GM12892 (cell line): ENCODE measurements around the gene PLD6.

Source experiments
- DNase-seq: peaks from one replicate; pipeline ENCODE4 v3.0.0; 2011; ENCODE audit not compliant: insufficient read length
- FAIRE-seq: peaks from 2 replicates; lab custom pipeline; 2011; peaks lifted over from hg19 to GRCh38; lab: Jason Lieb, UNC
- POLR2A ChIP-seq: IDR thresholded peaks from 2 replicates; pipeline ENCODE4 v1.6.1; 2011; ENCODE audit warnings: low read depth, low read length, control low read depth
- POLR2AphosphoS5 ChIP-seq: IDR thresholded peaks from 2 replicates; pipeline ENCODE4 v1.6.1; 2011; ENCODE audit warnings: low read depth, low read length, control low read depth
- TAF1 ChIP-seq: IDR thresholded peaks from 2 replicates; pipeline ENCODE4 v1.6.1; 2011; ENCODE audit warnings: low read depth, mild to moderate bottlenecking, control low read depth, low read length, borderline replicate concordance

The PLD6 gene

DNA sequence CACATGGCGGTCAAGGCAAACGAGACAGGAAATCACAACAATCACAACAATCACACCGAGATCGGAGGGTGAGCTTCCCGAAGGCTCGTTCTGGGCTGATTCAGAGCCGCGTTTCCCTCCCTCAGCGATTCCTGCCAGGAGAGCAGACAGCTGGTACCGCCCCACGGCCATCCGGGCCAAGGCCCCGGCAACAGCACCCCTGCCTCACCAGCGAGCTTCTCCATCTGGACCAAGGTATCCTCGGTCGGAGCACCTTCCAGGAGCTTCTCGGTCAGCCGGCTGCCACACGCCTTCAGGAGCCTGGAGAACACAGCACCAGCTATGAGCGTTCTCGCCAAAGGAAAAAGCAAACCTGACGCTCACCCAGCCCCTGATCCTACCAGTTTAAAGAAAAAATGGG is 15.2 kb upstream of the PLD6 start:
- TF ChIP-seq TAF1 (no peak), POLR2AphosphoS5 (no peak), POLR2A (no peak)
- no peak for FAIRE-seq
- no peak for DNase-seq

DNA sequence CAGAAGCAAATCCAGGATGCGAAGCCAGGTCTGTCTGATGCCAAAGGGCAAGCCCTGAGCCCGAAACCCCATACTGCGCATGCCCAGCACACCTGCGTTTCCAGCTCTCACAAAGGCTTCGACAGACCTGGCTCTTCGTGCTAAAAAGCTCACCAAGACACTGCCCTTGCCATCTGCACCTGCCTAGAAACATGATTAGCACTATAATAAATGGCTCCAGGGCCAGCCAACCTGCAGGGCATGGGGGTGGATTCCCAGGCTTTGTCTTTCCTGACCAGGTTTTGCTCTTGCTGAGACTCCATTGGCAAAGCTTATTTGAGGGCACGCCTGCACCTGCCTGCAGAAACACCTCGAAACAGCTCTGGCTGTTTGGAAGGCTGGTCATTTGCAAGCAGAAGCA is 14.4 kb upstream of the PLD6 start:
- TF ChIP-seq TAF1 (no peak), POLR2A (no peak), POLR2AphosphoS5 (no peak)
- no peak for FAIRE-seq
- DNase-seq, result no peak

DNA sequence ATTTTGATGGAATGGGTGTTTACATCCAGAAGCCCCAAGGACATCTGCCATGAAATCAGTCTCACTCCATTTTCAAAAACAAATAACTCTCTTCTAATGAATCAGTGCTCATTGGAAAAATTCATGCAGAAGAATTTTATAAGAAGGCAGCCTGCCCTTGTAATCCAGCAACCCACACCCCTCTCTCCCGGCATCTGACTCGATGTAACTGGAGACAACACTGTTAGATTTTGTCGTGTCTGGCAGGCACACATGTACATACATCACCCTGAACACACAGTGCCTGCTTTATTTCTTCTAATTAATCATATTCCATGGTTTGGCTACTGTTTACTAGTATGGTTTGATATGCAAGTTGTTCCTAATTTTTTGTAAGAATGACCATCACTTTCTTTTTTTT is 11.9 kb upstream of the PLD6 start:
- TF ChIP-seq POLR2A, result no peak
- no peak for TF ChIP-seq TAF1
- TF ChIP-seq POLR2AphosphoS5, result no peak
- no peak for FAIRE-seq

DNA sequence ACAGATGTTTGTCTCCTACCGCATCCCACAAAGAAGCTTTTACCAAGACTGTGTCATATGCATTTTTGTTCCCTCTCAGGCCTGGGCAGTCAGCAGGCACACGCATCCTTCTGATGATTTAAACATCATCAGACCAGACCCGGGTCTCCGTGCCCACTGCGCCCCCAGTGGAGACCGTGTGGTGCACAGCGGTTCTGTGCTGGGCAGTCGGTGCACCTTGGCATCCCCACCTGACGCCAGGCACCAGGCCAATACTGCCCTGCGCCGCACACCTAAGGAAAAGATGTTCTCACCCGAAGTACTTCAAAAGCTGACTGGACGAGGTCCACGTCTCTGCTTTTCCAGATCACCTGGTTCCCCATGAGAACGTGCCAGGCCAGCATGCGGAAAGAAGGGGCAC is 10.6 kb upstream of the PLD6 start:
- no peak for FAIRE-seq
- DNase-seq, result no peak
- TF ChIP-seq TAF1 (no peak), POLR2AphosphoS5 (no peak), POLR2A (no peak)

More for the DNA sequence above, 11.9 kb upstream of the PLD6 start:
- DNase-seq, result no peak

DNA sequence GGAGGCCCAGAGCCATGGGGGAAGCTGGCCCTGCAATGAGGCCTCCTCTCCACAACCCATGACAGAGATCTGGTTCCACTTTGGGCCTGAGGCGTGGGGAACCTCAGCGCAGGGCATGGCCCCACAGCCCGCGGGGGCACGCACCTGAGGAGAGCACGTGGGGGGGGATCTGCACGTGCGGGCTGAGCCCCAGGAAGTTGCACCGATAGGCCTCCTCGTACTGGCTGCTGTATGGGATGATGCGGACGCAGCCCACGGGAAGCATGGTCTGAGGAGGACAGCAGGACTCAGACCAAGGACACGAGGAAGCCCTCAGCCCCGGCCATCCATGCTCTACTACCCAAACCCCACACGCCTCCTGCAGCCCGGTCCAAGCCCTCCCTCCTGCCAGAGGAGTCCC is 10.1 kb upstream of the PLD6 start:
- TF ChIP-seq POLR2AphosphoS5 (no peak), POLR2A (no peak), TAF1 (no peak)
- DNase-seq (no peak), FAIRE-seq (no peak)

- DNase-seq (no peak), FAIRE-seq (no peak)
- TF ChIP-seq TAF1, result no peak
- no peak for TF ChIP-seq POLR2A
- no peak for TF ChIP-seq POLR2AphosphoS5
Observed at GRCh38 chr17:17215575-17215974, 9.4 kb upstream of the PLD6 start.

DNA sequence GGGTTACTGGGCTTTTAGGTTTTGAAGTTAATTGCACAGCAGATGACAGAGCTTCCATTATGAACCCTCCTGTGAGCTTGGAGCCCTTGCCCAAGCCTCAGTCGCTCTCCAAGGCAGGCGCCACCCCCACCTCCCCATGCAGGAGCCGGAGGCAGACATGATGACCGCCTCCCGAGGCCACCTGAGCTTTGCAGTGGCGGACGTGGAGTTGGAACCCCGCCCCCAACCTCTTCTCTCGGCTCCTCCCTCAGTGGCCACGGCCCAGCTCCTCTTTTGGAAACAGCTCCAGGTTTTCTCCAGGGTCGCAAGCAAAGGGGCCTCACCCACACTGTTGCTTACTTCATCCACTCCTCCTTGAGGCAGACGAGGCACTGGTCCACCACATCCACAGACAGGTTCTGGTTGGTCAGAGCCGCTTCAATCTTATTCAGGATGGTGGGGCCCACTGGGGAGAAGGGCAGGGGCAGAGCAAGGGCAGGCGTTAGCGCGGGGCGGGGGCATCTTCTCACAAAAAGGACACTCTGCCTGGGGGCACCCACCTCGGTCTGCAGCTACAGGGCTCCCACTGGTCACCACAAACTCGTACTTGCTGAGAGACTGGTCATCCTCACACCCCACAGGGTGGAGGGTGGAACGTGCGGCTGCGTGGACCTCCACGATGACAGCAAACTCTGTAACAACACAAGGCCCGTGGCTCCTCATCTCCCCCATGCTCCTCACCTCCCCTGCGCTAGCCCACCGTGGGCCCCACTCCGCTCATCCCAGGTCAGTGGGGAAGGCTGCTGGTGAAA is 8.7 kb upstream of the PLD6 start:
- DNase-seq, result no peak
- FAIRE-seq, result no peak
- TF ChIP-seq TAF1 (no peak), POLR2AphosphoS5 (no peak)

DNA sequence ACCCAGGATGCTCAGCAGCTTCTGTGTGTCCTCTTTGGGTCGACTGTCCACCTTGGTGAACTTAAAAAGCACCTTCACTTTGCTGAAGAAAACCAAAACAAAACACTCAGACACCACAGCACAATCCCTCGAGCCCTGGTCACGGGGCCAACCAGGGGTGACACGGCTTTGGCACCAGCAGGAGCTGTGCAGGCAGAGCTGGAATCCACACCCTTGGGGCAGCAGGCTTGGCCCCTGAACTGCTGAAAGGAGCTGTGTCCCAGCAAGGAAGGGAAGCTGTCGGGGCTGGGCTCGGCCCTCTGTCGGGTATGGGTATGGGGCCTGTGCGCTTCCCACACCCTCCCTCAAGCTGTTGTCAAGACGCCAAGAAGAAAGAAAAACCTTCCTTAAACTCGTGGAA is 7.6 kb upstream of the PLD6 start:
- DNase-seq, result no peak
- FAIRE-seq, result no peak
- TF ChIP-seq POLR2A, result no peak
- TF ChIP-seq TAF1, result no peak
- TF ChIP-seq POLR2AphosphoS5, result no peak

DNA sequence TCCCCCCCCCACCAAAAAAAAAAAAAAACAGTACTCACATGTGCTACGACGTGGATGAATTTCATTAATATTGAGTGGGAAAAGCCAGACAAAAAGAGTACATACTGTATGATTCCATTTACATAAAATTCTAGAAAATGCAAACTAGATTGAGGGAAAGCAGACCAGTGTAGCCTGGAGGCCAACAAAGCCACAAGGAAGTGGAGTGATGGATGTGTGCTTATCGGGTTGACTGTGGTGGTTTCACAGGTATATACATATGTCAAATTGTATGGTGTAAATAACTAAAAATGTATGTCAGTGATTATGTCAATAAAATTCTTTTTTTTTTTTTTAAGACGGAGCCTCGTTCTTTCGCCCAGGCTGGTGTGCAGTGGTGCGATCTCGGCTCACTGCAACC is 1.9 kb upstream of the PLD6 start:
- FAIRE-seq, result no peak
- DNase-seq, result no peak

GRCh38 chr17:17206913-17207335 is 791 bp upstream of the PLD6 start:
- FAIRE-seq (no peak), DNase-seq (no peak)
- TF ChIP-seq POLR2A (no peak), TAF1 (no peak), POLR2AphosphoS5 (no peak)

More for the DNA sequence above, 1.9 kb upstream of the PLD6 start:
- TF ChIP-seq POLR2AphosphoS5, result no peak
- TF ChIP-seq POLR2A, result no peak
- TF ChIP-seq TAF1, result no peak

DNA sequence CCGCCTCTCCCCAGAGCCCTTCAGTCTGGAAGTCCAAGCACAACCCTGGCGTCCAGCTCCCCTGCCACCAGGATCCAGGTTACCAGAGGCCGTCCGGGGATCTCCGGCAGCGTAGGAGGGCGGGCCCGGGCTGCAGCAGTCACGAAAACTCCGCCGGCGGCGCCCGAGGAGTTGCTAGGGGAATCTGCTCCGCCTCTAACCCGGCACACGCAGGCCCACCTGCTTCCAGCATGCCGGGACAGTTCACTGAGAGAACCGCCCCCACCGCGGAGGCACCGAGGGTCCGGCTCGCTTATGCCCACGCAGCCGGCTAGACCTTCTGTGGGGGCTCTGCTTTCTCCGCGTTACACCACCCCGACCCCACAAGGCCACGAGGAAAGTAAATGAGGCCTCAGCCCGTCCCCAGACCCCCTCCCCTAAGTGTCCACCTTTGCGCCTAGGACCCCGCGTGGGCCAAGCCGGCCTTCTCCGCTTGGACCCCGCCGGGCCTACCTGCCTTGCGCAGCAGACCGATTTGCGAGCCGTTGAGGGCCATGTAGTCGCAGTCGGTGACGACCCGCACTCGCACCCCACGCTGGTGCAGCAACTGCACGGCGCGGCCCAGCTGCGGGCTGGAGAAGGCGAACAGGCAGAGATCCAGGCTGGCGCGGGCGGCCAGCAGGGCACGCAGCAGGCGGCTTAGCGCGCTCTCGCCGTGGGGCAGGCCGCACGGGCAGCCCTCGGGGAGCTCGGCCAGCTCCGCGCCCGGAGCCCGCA is 587 bp downstream of the PLD6 start:
- TF ChIP-seq TAF1 (no peak), POLR2A (no peak), POLR2AphosphoS5 (peak; percentile 1)
- FAIRE-seq, result peak; percentile 80
- DNase-seq, result peak; percentile 87
